HUDEP-2 (cell line): ENCODE data around the gene CAVIN1.
"Not testable (repeated sequence)": the region's sequence is repeated elsewhere in the genome, so short reads cannot be mapped to it uniquely, and the experiment has no call there.

ENCODE experiments used
- DNase-seq, 76 experiments: peaks; one replicate each; lab custom pipeline; 2025; ENCODE audit not compliant: unreplicated experiment in 76 of 76; lab: John Stamatoyannopoulos, UW

CAVIN1 gene, protein sequence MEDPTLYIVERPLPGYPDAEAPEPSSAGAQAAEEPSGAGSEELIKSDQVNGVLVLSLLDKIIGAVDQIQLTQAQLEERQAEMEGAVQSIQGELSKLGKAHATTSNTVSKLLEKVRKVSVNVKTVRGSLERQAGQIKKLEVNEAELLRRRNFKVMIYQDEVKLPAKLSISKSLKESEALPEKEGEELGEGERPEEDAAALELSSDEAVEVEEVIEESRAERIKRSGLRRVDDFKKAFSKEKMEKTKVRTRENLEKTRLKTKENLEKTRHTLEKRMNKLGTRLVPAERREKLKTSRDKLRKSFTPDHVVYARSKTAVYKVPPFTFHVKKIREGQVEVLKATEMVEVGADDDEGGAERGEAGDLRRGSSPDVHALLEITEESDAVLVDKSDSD

GRCh38 chr17:42422958-42423712, at the start of gene CAVIN1:
TSS of gene CAVIN1 (minus strand) at chr17:42423256. CDS start at chr17:42423097, 159 bp downstream.
- peak in 73 of 76 experiments; percentile 25 to 87 (median 70) for DNase-seq

GRCh38 chr17:42467889-42468288, 44.8 kb upstream of the CAVIN1 start:
- no peak for DNase-seq

DNA sequence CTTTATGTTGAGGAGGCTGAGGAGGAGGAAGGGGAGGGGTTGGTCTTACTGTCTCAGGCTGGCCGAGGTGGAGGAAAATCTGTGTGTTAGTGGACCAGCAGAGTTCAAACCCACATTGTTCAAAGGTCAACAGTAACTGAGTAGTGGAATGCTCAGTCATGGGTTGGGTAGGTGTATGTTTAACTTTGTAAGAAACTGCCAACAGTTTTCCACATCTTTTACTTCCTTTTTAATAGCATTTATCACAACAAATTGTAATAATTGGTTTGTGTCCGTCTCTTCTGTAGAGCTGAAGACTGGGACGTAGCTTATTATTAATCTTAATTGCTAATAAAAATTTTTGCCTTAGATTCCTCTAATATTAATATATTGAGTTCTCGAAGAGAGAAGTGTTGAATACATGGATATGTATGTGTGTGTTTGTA, 40.9 kb upstream of the CAVIN1 start:
- DNase-seq: no peak

- no peak for DNase-seq
These were observed 37.3 kb upstream of the CAVIN1 start for GRCh38 chr17:42460371-42460770.

DNA sequence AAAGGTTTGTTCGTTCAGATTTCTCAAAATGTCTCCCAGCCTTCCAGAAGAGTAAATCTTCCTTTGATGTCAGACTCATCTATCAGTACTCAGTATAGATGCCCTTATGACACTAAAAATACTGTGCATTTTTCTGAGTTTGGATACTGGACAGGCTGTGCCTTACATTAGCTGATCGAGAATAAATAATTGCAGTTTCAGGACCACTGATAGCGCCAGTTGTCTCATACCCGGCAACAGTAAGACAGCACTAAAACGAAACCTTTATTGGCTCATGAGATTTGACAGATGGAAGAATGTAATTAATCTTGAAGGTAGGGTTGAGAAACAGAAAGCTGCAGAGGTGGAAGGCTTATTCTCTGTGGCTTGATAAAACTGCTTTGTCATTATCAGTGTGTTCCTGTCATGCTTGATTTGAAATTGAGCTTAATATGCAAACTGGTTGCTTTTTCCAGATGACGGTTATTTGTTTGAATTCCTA, 36.8 kb upstream of the CAVIN1 start:
- DNase-seq: peak in 8 of 76 experiments; percentile 6 to 56 (median 14)

DNA sequence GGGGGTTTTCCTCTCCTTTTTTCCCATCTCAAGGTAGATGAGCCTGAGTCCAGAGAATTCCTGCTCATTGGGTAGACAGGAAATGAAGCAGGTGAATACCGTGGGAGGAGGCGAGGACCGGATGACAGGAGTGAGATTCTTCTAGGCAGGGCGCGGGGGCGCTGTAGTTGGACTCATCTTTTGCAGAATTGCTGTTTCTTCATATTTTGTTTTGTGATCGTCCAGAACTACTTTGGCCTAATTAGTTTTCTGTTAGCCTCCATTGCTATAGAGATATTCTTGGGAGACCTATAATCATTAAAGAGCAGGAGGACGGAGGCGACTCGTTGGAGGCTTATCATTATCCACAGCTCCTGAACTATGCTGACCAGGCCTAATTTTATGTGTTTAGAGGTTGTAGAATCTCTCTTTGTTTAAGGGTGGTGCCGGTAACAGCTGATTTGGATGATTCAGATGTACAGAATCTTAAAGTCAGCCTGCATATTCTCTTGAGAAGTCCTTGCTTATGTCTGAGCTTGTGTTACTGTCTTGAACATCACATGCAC, 36.3 kb upstream of the CAVIN1 start:
- DNase-seq: peak in 49 of 76 experiments; percentile 4 to 68 (median 32)

- peak in 74 of 76 experiments; percentile 55 to 97 (median 90) for DNase-seq
These were observed 35.6 kb upstream of the CAVIN1 start, which contains the start of gene ATP6V0A1 for GRCh38 chr17:42458497-42459255. TSS of gene ATP6V0A1 (plus strand) at chr17:42458878. CDS start at chr17:42460895, 2,017 bp downstream.

DNA sequence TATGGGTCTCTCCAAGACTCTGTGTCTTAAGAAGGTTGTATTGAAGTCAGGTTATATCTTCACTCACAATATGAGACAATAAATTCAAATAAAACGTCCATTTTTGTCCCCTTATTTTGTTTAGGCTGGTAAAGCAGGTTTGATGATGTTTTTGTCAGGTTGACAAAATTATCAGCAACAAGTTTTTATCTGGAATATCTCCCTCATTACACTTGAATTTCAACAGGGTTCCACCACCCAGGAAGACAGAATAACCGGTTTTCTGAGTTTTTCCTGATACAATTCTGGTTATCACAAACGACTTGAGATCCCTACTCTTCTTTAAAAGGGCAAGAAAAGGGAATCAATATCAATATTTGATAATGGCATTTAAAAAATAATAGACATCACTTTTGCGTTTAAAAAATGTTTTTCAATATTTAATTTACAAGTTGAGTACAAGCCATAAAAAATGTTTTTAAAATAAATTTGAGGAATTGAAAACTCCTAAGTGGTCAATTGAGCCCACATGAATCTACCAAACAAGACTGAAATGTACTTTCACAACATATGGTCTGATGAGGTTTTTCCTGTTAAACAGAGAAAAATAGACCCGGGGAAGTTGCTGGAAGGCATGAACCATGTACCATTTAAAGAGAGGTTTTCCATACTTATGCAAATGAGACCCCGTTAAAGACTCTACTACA, 34.2 kb upstream of the CAVIN1 start:
- DNase-seq: no peak

GRCh38 chr17:42456223-42457106, 33.4 kb upstream of the CAVIN1 start:
- DNase-seq: peak in 16 of 76 experiments; percentile 4 to 57 (median 14)

DNA sequence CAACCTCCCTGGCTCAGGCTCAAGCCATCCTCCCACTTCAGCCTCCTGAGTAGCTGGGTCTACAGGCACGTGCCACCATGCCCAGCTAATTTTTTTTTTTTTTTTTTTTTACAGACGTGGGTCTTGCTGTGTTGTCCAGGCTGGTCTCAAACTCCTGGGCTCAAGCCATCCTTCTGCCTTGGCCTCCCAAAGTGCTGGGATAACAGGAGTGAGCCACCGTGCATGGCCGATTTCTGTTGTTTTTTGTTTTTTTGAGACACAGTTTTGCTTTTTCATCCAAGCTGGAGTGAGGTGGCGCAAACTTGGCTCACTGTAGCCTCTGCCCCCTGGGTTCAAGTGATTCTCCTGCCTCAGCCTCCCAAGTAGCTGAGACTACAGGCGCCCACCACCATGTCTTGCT, 31.9 kb upstream of the CAVIN1 start:
- not testable (repeated sequence) for DNase-seq

DNA sequence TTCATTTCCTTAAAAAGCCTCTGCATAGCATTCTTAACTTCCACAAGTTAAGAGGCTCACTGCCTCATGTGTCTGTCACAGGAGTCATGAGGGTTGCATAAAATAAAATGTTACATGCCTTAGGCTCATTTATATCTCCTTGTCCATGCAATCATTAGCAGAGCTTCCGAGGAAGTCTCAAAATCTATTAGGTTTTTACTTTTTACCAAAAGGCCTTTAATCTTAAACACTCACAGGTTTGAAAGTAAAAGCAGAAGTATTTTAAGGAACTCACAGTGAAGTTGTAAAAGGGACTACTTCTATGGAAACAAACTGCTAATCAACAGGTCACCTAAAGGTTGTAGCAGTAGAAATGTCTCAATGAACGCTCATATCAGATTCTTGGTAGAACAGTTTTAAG, 30.4 kb upstream of the CAVIN1 start:
- DNase-seq: no peak

- DNase-seq: not testable (repeated sequence)
These were observed 28.2 kb upstream of the CAVIN1 start for GRCh38 chr17:42451270-42451669.

DNA sequence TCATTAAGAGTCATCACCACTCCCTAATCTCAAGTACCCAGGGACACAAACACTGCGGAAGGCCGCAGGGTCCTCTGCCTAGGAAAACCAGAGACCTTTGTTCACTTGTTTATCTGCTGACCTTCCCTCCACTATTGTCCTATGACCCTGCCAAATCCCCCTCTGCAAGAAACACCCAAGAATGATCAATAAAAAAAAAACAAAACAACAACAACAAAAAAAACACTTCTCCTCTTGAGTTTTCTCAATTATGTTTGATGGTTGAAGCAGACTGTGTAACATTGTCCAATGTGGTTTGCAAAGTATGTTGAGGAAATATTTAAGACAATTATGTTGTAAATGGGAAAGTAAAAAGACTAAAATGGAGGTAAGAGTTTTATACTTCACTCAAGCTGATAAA, 26.8 kb upstream of the CAVIN1 start:
- DNase-seq: not testable (repeated sequence)

GRCh38 chr17:42449176-42449575, 26.1 kb upstream of the CAVIN1 start:
- not testable (repeated sequence) for DNase-seq

- no peak for DNase-seq
These were observed 19.1 kb upstream of the CAVIN1 start for GRCh38 chr17:42442196-42442565.

GRCh38 chr17:42441371-42442195, 18.5 kb upstream of the CAVIN1 start:
- DNase-seq: no peak

DNA sequence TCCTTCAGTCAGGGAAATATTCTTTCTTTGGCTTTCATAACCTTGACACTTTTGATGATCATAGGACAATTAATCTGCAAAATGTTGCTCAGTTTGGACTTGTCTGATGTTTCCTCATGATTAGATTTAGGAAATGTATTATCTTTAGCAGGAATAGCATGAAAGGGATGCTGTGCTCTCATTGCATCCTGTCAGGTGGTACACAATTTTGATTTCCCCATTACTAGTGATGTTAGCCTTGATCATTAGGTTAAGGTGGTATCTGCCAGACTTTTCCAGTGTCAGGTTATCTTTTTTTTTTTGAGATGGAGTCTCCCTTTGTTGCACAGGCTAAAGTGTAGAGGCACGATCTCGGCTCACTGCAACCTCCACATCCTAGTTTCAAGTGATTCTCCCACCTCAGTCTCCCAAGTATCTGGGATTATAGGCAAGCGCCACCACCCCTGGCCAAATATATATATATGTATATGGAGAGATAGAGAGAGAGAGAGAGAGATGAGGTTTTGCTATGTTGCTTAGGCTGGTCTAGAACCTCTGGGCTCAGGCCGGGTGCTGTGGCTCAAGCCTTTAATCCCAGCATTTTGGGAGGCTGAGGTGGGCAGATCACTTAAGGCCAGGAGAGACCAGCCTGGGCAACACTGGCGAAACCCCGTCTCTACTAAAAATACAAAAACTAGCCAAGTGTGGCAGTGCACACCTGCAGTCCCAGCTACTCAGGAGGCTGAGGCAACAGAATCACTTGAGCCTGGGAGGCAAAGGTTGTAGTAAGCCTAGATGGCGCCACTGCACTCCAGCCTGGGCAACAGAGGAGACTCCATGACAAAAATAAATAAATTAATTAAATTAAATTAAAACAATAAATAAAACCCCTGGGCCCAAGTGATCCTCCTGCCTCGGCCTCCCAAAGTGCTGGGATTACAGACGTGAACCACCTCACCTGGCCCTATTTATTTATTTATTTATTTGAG, 15.8 kb upstream of the CAVIN1 start:
- peak in 12 of 76 experiments; percentile 4 to 43 (median 15) for DNase-seq
